Muscle of arm (tissue), 14 donors: ENCODE measurements around the gene UQCRFS1. TPM values are rescaled to one million over a fixed set of nuclear protein-coding genes. Genes with fewer than 3 reads are reported as not detected.
"Not testable (repeated sequence)": the region's sequence is repeated elsewhere in the genome, so short reads cannot be mapped to it uniquely, and the experiment has no call there.

Experiments
- DNase-seq: peaks from one replicate; pipeline ENCODE4 v3.0.0-alpha.2; 2013
- long read RNA-seq, 11 donors: transcript quantifications; one replicate each; lab custom pipeline, GENCODE V29; 2026
- polyA plus RNA-seq, 12 donors: library from polyadenylated mRNA; unstranded; fragments of 120-200 nt; gene quantifications; one replicate each; pipeline ENCODE4 v1.2.1, GENCODE V29; 2013; ENCODE audit not compliant: insufficient read length in 12 of 12

UQCRFS1 gene
- 10 to 100 TPM in 11 of 12 donors, not detected in 1; 14.4 to 36.7 (median 32.3) TPM for polyA plus RNA-seq
- long read RNA-seq, donor 1, transcript UQCRFS1-201 (2 exons, 3,475 nt): major isoform, 151 of 151 reads
- long read RNA-seq, donor 1, partial matches to known transcripts: 0 of 151 reads
- long read RNA-seq, donor 1, other reads (novel, unspliced or antisense): 0 of 151 reads
- long read RNA-seq, donor 2, transcript UQCRFS1-201 (2 exons, 3,475 nt): major isoform, 212 of 212 reads
- long read RNA-seq, donor 2, partial matches to known transcripts: 0 of 212 reads
- long read RNA-seq, donor 2, other reads (novel, unspliced or antisense): 0 of 212 reads
- long read RNA-seq, donor 3, transcript UQCRFS1-201 (2 exons, 3,475 nt): major isoform, 74 of 74 reads
- long read RNA-seq, donor 3, partial matches to known transcripts: 0 of 74 reads
- long read RNA-seq, donor 3, other reads (novel, unspliced or antisense): 0 of 74 reads
- long read RNA-seq, donor 4, transcript UQCRFS1-201 (2 exons, 3,475 nt): major isoform, 54 of 54 reads
- long read RNA-seq, donor 4, partial matches to known transcripts: 0 of 54 reads
- long read RNA-seq, donor 4, other reads (novel, unspliced or antisense): 0 of 54 reads
- long read RNA-seq, donor 5, transcript UQCRFS1-201 (2 exons, 3,475 nt): major isoform, 232 of 232 reads
- long read RNA-seq, donor 5, partial matches to known transcripts: 0 of 232 reads
- long read RNA-seq, donor 5, other reads (novel, unspliced or antisense): 0 of 232 reads
- long read RNA-seq, donor 6, transcript UQCRFS1-201 (2 exons, 3,475 nt): major isoform, 69 of 69 reads
- long read RNA-seq, donor 6, partial matches to known transcripts: 0 of 69 reads
- long read RNA-seq, donor 6, other reads (novel, unspliced or antisense): 0 of 69 reads
- long read RNA-seq, donor 7, transcript UQCRFS1-201 (2 exons, 3,475 nt): major isoform, 76 of 76 reads
- long read RNA-seq, donor 7, partial matches to known transcripts: 0 of 76 reads
- long read RNA-seq, donor 7, other reads (novel, unspliced or antisense): 0 of 76 reads
- long read RNA-seq, donor 8, transcript UQCRFS1-201 (2 exons, 3,475 nt): major isoform, 192 of 192 reads
- long read RNA-seq, donor 8, partial matches to known transcripts: 0 of 192 reads
- long read RNA-seq, donor 8, other reads (novel, unspliced or antisense): 0 of 192 reads
- long read RNA-seq, donor 9, transcript UQCRFS1-201 (2 exons, 3,475 nt): major isoform, 73 of 73 reads
- long read RNA-seq, donor 9, partial matches to known transcripts: 0 of 73 reads
- long read RNA-seq, donor 9, other reads (novel, unspliced or antisense): 0 of 73 reads
- long read RNA-seq, donor 10, transcript UQCRFS1-201 (2 exons, 3,475 nt): major isoform, 164 of 164 reads
- long read RNA-seq, donor 10, partial matches to known transcripts: 0 of 164 reads
- long read RNA-seq, donor 10, other reads (novel, unspliced or antisense): 0 of 164 reads
- long read RNA-seq, donor 11, transcript UQCRFS1-201 (2 exons, 3,475 nt): major isoform, 122 of 122 reads
- long read RNA-seq, donor 11, partial matches to known transcripts: 0 of 122 reads
- long read RNA-seq, donor 11, other reads (novel, unspliced or antisense): 0 of 122 reads

- peak; percentile 94 for DNase-seq
Observed at GRCh38 chr19:29212648-29213573, at the start of gene UQCRFS1. UQCRFS1 (minus strand) TSS chr19:29213151; CDS start chr19:29213118, 33 bp downstream.

- DNase-seq: no peak
Observed at GRCh38 chr19:29262085-29262484, 49.1 kb upstream of the UQCRFS1 start.

- no peak for DNase-seq
Observed at GRCh38 chr19:29260477-29261317, 47.7 kb upstream of the UQCRFS1 start.

- DNase-seq: no peak
Observed at GRCh38 chr19:29259867-29260281, 46.9 kb upstream of the UQCRFS1 start.

- DNase-seq: no peak
Observed at GRCh38 chr19:29259153-29259552, 46.2 kb upstream of the UQCRFS1 start.

- no peak for DNase-seq
Observed at GRCh38 chr19:29256516-29256915, 43.6 kb upstream of the UQCRFS1 start.

GRCh38 chr19:29255912-29256311, 43.0 kb upstream of the UQCRFS1 start:
- no peak for DNase-seq

- DNase-seq: no peak
Observed at GRCh38 chr19:29255006-29255405, 42.1 kb upstream of the UQCRFS1 start.

- DNase-seq: not testable (repeated sequence)
Observed at GRCh38 chr19:29249798-29250197, 36.8 kb upstream of the UQCRFS1 start.

GRCh38 chr19:29248332-29248844, 35.4 kb upstream of the UQCRFS1 start:
- no peak for DNase-seq

- no peak for DNase-seq
Observed at GRCh38 chr19:29247872-29248271, 34.9 kb upstream of the UQCRFS1 start.

GRCh38 chr19:29247471-29247870, 34.5 kb upstream of the UQCRFS1 start:
- DNase-seq: no peak

GRCh38 chr19:29247051-29247450, 34.1 kb upstream of the UQCRFS1 start:
- no peak for DNase-seq

- no peak for DNase-seq
Observed at GRCh38 chr19:29245215-29245614, 32.3 kb upstream of the UQCRFS1 start.

GRCh38 chr19:29241324-29241723, 28.4 kb upstream of the UQCRFS1 start:
- no peak for DNase-seq

- no peak for DNase-seq
Observed at GRCh38 chr19:29239213-29239776, 26.3 kb upstream of the UQCRFS1 start.

GRCh38 chr19:29233591-29233990, 20.6 kb upstream of the UQCRFS1 start:
- DNase-seq: no peak

- no peak for DNase-seq
Observed at GRCh38 chr19:29232315-29232852, 19.4 kb upstream of the UQCRFS1 start.
